Prostate gland (tissue), 2 donors: ENCODE data around the gene GPSM1. TPM values are rescaled to one million over a fixed set of nuclear protein-coding genes. Genes with fewer than 3 reads are reported as not detected.
A peak's percentile ranks its signal among the peaks of the same experiment; 100 is the strongest.

ENCODE experiments used
- DNase-seq: peaks from one replicate; pipeline ENCODE4 v3.0.0-alpha.2; 2019; ENCODE audit warnings: low spot score
- H3K27ac ChIP-seq, 2 donors: fragments of 200-600 bp; sonication (generic); 2 replicates each; pipeline ENCODE4 v1.5.1; 2017 to 2019
- H3K27me3 ChIP-seq: fragments of 200-600 bp; sonication (generic); replicated peaks from 2 replicates; pipeline ENCODE4 v1.5.1; 2019; ENCODE audit not compliant: insufficient read depth
- H3K36me3 ChIP-seq, 2 donors: fragments of 200-600 bp; sonication (generic); 1 replicate in 1 of 2; 2 replicates in 1 of 2; pipeline versions ENCODE4 v1.5.1 to v1.8.1; 2017 to 2019
- H3K4me1 ChIP-seq: fragments of 200-600 bp; sonication (generic); replicated peaks from 2 replicates; pipeline ENCODE4 v1.5.1; 2019
- H3K4me3 ChIP-seq, 2 donors: fragments of 200-600 bp; sonication (generic); 2 replicates each; pipeline ENCODE4 v1.5.1; 2017 to 2019
- H3K9me3 ChIP-seq: fragments of 200-600 bp; sonication (generic); 2 replicates; pipeline ENCODE4 v1.5.1; 2017
- CTCF ChIP-seq, 4 experiments: fragments of 200-600 bp in 2 of 4; fragments of 450-650 bp in 2 of 4; sonication (generic) in 2 of 4; IDR thresholded peaks; 1 replicate in 3 of 4; 2 replicates in 1 of 4; pipeline ENCODE4 v1.5.1; 2016 to 2019; ENCODE audit warnings: antibody characterized with exemption in 4 of 4, mild to moderate bottlenecking in 2 of 4, moderate library complexity in 2 of 4
- POLR2A ChIP-seq: fragments of 450-650 bp; IDR thresholded peaks from one replicate; pipeline ENCODE4 v1.6.1; 2016; ENCODE audit warnings: antibody characterized with exemption, mild to moderate bottlenecking
- POLR2AphosphoS5 ChIP-seq: sonication (generic); formaldehyde crosslinking; IDR thresholded peaks from one replicate; pipeline ENCODE4 v1.6.1; 2017; ENCODE audit warnings: antibody characterized with exemption
- WGBS: methylation state at CpG from one replicate; pipeline ENCODE4 v1.1.5; 2018; 5-methylcytosine and 5-hydroxymethylcytosine counted together
- intact Hi-C: fragments of 100-400 bp; cut with DNase I; formaldehyde crosslinking; loops from one replicate; pipeline ENCODE4 v1.14.2; 2022
- total RNA-seq, 2 donors: library from RNA; depleted of rRNA; stranded (reverse); fragments of >200 nt; gene quantifications; one replicate each; pipeline ENCODE4 v1.1.0, GENCODE V29; 2016

Gene GPSM1
- total RNA-seq, 2 donors from 2014 or later: 11.3 to 89.2 TPM

GRCh38 chr9:136370687-136371532 is 43.6 kb downstream of the GPSM1 start:
- Histone ChIP-seq H3K27ac (no peak overlapping the region), H3K4me3 (no peak overlapping the region), H3K36me3 (no peaks in the 10 kb centered on the region), H3K27me3 (no peaks in the 10 kb centered on the region), H3K4me1 (no peaks in the 10 kb centered on the region), H3K9me3 (no peaks in the 10 kb centered on the region)
- WGBS: 93% methylated on average over 52 of the region's 54 CpGs
- no peak for DNase-seq
- intact Hi-C loops: no loop called here
- TF ChIP-seq POLR2AphosphoS5 (no peak), POLR2A (no peak), CTCF (IDR thresholded peaks at IDR 0.05) (no peak)

- TF ChIP-seq CTCF (IDR thresholded peaks at IDR 0.05) (no peak), POLR2A (no peak), POLR2AphosphoS5 (no peak)
- intact Hi-C loops: no loop called here
- WGBS: 91% methylated on average over 9 of the region's 13 CpGs
These were observed 44.2 kb downstream of the GPSM1 start for GRCh38 chr9:136371533-136371880.

GRCh38 chr9:136372006-136372405 is 44.7 kb downstream of the GPSM1 start:
- Histone ChIP-seq H3K4me1 (no peaks in the 10 kb centered on the region), H3K9me3 (no peaks in the 10 kb centered on the region), H3K4me3 (no peak overlapping the region), H3K36me3 (no peaks in the 10 kb centered on the region), H3K27me3 (no peaks in the 10 kb centered on the region), H3K27ac (no peak overlapping the region)
- intact Hi-C loops: no loop called here
- 89% methylated on average over 21 of the region's 21 CpGs for whole genome bisulfite sequencing
- no peak for TF ChIP-seq POLR2AphosphoS5
- TF ChIP-seq CTCF (IDR thresholded peaks at IDR 0.05): no peak
- TF ChIP-seq POLR2A: no peak
- DNase-seq: no peak

More at GRCh38 chr9:136371533-136371880, 44.2 kb downstream of the GPSM1 start:
- no peaks in the 10 kb centered on the region for H3K27me3 ChIP-seq
- DNase-seq: no peak
- no peaks in the 10 kb centered on the region for H3K9me3 ChIP-seq
- no peaks in the 10 kb centered on the region for H3K4me1 ChIP-seq
- no peak overlapping the region for H3K27ac ChIP-seq
- H3K36me3 ChIP-seq: no peaks in the 10 kb centered on the region
- H3K4me3 ChIP-seq: no peak overlapping the region

GRCh38 chr9:136372561-136373299 is 45.4 kb downstream of the GPSM1 start:
- H3K36me3 ChIP-seq: no peaks in the 10 kb centered on the region
- 31% methylated on average over 21 of the region's 21 CpGs for WGBS
- H3K27me3 ChIP-seq: no peaks in the 10 kb centered on the region
- H3K4me3 ChIP-seq: no peak overlapping the region
- DNase-seq: peak; percentile 54
- H3K27ac ChIP-seq: no peak overlapping the region
- no peaks in the 10 kb centered on the region for H3K9me3 ChIP-seq
- no peak for TF ChIP-seq POLR2AphosphoS5
- TF ChIP-seq CTCF (IDR thresholded peaks at IDR 0.05): peak in 1 of 4 experiments; percentile 2
- intact Hi-C loops: no loop called here
- H3K4me1 ChIP-seq: no peaks in the 10 kb centered on the region
